ENCODE data around the gene NEMF. TPM values are rescaled to one million over a fixed set of nuclear protein-coding genes. Genes with fewer than 3 reads are reported as not detected.

Gene NEMF
- total RNA-seq, 1 experiment from 2014 or later = 67.6 TPM

- Histone ChIP-seq H3K36me3 (ENCODE audit: low read depth) (peaks cover 27% of the 10 kb centered on the region), H3K27ac (peak overlapping the region; percentile 96), H3K4me3 (peak overlapping the region; percentile 99; the same call in 1 of the 2 replicates), H2AFZ (no peak overlapping the region), H3K27me3 (ENCODE audit: insufficient read depth, low read depth) (no peaks in the 10 kb centered on the region), H3K79me2 (ENCODE audit: low read depth) (peaks cover 77% of the 10 kb centered on the region), H3K4me1 (replicated peaks; ENCODE audit: insufficient read depth) (peaks cover 29% of the 10 kb centered on the region), H3K9me3 (ENCODE audit: insufficient read depth, low read depth) (no peaks in the 10 kb centered on the region), H4K20me1 (ENCODE audit: insufficient read depth) (peaks cover 28% of the 10 kb centered on the region), H3F3A (ENCODE audit: insufficient read depth, low read depth) (peaks cover 38% of the 10 kb centered on the region), H3K4me2 (peak overlapping the region; percentile 97), H3K9me2 (ENCODE audit: insufficient read depth) (no peaks in the 10 kb centered on the region)
- TF ChIP-seq EZH2 (IDR thresholded peaks at IDR 0.05; ENCODE audit: low read depth) (no peak), CTCF (conservative IDR thresholded peaks at IDR 0.05) (no peak)
- intact Hi-C loops (cut with micrococcal nuclease; ENCODE audit: unreplicated experiment) = loop anchor here (1.0 to 2.0 kb wide), 2 partner anchors 64 to 103 kb away; no protein-coding TSS in a partner anchor
- no peak for DNase-seq
- BruUV-seq (replicated peaks) = no TSS peak
- ChIA-PET CTCF (no interaction called here), POLR2A (ENCODE audit: unreplicated experiment) (interaction anchor here (1.0 kb wide), 1 partner anchor 74 kb away, joined by 5 read pairs; no protein-coding TSS in a partner anchor)
Measured at GRCh38 chr14:49898485-49898884, 45.9 kb upstream of the NEMF start.

DNA sequence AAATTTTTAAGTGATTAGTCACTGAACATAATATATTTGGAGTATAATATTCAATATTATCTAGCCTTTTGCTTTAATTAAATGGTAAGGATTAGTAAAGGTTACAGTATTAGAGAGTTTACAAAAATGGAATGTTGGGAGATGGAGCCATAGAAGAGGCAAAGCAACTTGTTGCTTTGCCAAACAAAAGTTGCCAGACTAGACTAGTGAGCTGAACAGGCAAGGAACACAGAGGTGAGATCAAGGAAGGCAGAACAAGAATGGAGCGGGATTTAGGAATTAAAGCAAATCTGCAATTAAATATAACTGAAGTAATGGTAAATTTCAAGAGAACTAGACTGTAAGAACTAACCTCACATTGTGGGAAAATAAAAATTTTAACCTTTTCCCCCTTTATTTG, 45.4 kb upstream of the NEMF start:
- no peak overlapping the region for H2AFZ ChIP-seq
- peak in 1 of 2 experiments; percentile 62 for DNase-seq
- peaks cover 82% of the 10 kb centered on the region for H3K79me2 ChIP-seq (ENCODE audit: low read depth)
- H4K20me1 ChIP-seq (ENCODE audit: insufficient read depth) = peaks cover 28% of the 10 kb centered on the region
- TF ChIP-seq EZH2 (IDR thresholded peaks at IDR 0.05; ENCODE audit: low read depth) = no peak
- no peak for TF ChIP-seq CTCF (conservative IDR thresholded peaks at IDR 0.05)
- BruUV-seq (replicated peaks) = no TSS peak
- H3K4me1 ChIP-seq (replicated peaks; ENCODE audit: insufficient read depth) = peaks cover 29% of the 10 kb centered on the region
- no peaks in the 10 kb centered on the region for H3K27me3 ChIP-seq (ENCODE audit: insufficient read depth, low read depth)
- no peaks in the 10 kb centered on the region for H3K9me3 ChIP-seq (ENCODE audit: insufficient read depth, low read depth)
- POLR2A ChIA-PET (ENCODE audit: unreplicated experiment) = interaction anchor here (0.7 to 1.0 kb wide), 3 partner anchors 30 to 210 kb away, joined by 3 to 5 read pairs (median 3); no protein-coding TSS in a partner anchor
- peaks cover 38% of the 10 kb centered on the region for H3F3A ChIP-seq (ENCODE audit: insufficient read depth, low read depth)
- H3K4me3 ChIP-seq = peak overlapping the region; percentile 99; the same call in 1 of the 2 replicates
- no peaks in the 10 kb centered on the region for H3K9me2 ChIP-seq (ENCODE audit: insufficient read depth)
- intact Hi-C loops (cut with micrococcal nuclease; ENCODE audit: unreplicated experiment) = loop anchor here (1.0 to 2.0 kb wide), 2 partner anchors 65 to 103 kb away; no protein-coding TSS in a partner anchor
- peak overlapping the region; percentile 97 for H3K4me2 ChIP-seq
- peaks cover 27% of the 10 kb centered on the region for H3K36me3 ChIP-seq (ENCODE audit: low read depth)
- CTCF ChIA-PET = no interaction called here
- H3K27ac ChIP-seq = peak overlapping the region; percentile 96

DNA sequence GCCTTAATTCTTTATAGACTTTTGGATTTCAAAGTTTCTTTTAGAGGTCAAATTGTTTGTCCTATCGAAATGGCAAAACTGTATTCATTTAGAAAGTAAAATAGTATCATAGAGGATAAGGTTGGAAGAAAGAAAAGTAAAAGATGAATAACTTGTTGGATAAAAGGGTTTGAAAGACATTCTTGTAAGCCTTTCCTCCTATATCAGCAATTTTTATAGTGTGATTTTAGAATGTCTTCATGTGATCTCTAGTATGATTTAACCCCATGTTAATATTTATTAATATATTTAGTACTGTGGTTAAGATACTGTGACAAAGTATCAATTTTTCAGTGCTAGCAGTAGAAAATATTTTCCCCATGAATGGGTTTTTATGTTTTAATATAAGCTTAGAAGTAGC, 44.8 kb upstream of the NEMF start:
- CTCF ChIA-PET = interaction anchor here (0.6 kb wide), 1 partner anchor 73 kb away, joined by 3 read pairs; no protein-coding TSS in a partner anchor
- POLR2A ChIA-PET (ENCODE audit: unreplicated experiment) = interaction anchor here (0.7 to 1.0 kb wide), 3 partner anchors 29 to 210 kb away, joined by 3 to 5 read pairs (median 3); no protein-coding TSS in a partner anchor
- no peak for DNase-seq
- Histone ChIP-seq H3F3A (ENCODE audit: insufficient read depth, low read depth) (peaks cover 38% of the 10 kb centered on the region), H4K20me1 (ENCODE audit: insufficient read depth) (peaks cover 28% of the 10 kb centered on the region), H3K27ac (peak overlapping the region; percentile 96), H3K9me3 (ENCODE audit: insufficient read depth, low read depth) (no peaks in the 10 kb centered on the region), H3K4me1 (replicated peaks; ENCODE audit: insufficient read depth) (peaks cover 29% of the 10 kb centered on the region), H3K4me2 (peak overlapping the region; percentile 97), H3K4me3 (peak overlapping the region; percentile 99), H3K9me2 (ENCODE audit: insufficient read depth) (no peaks in the 10 kb centered on the region), H3K79me2 (ENCODE audit: low read depth) (peaks cover 83% of the 10 kb centered on the region), H3K36me3 (ENCODE audit: low read depth) (peaks cover 27% of the 10 kb centered on the region), H3K27me3 (ENCODE audit: insufficient read depth, low read depth) (no peaks in the 10 kb centered on the region), H2AFZ (no peak overlapping the region)
- no TSS peak for BruUV-seq (replicated peaks)
- intact Hi-C loops (cut with micrococcal nuclease; ENCODE audit: unreplicated experiment) = no loop called here
- TF ChIP-seq CTCF (conservative IDR thresholded peaks at IDR 0.05) = no peak
- TF ChIP-seq EZH2 (IDR thresholded peaks at IDR 0.05; ENCODE audit: low read depth) = no peak
